A549 treated with CORT108297 at 1 μM for 4 hours (cell line): Measurements from ENCODE around the gene BCL11A. TPM values are rescaled to one million over a fixed set of nuclear protein-coding genes. Genes with fewer than 3 reads are reported as not detected.

ENCODE experiments used
- total RNA-seq: library from RNA; stranded (reverse); fragments of 200-300 nt; extraction: Qiagen RNA extraction; gene quantifications from 5 replicates; pipeline ENCODE4 v1.2.3, GENCODE V29; 2022

BCL11A gene
- 0.04 to 0.20 TPM (median 0.10 TPM) in 4 of 5 replicates, not detected in the other for total RNA-seq

DNA sequence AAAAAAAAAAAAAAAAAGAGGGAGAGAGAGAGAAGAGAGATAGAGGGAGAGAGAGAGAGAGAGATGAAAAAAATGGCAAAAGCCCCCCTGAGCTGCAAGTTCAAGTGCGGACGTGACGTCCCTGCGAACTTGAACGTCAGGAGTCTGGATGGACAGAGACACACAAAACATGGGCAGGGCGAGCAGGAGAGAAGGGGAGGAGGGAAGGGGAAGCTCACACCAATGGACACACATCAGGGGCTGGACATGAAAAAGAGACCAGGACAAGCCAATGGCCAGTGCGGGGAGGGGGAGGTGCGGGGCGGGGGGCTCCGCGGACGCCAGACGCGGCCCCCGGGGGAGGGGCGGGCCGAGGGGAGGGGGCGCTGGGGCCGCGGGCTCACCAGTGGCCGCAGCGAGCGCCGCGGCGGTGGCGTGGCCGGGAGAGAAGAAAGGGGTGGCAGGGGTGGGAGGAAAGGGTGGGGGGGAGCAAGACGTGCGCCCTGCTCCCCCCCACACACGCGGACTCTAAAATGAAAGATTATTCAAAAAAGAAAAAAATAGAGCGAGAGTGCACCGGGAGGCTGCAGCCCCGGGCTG lies at the start of gene BCL11A:
Gene BCL11A, minus strand, starts transcription at position 160 of the 579 bp plus-strand sequence. CDS start 384 bp downstream, outside the sequence.

Other genes with a start within 250 kb of the BCL11A start
- gene PAPOLG, start 202.6 kb upstream of the BCL11A start, total RNA-seq, result 7.9 to 9.7 TPM (median 8.3 TPM) in 5 replicates